Mesodermal cell (in vitro differentiated cells): ENCODE data around the gene KCNH2.

ENCODE experiments used
- H3K27ac ChIP-seq: 2 replicates; pipeline ENCODE4 v1.7.0; 2013; ENCODE audit warnings: mild to moderate bottlenecking, low read depth, low read length, moderate library complexity; ENCODE audit not compliant: severe bottlenecking
- H3K36me3 ChIP-seq: 2 replicates; pipeline ENCODE4 v1.7.1; 2013; ENCODE audit warnings: mild to moderate bottlenecking, low read length, moderate library complexity; ENCODE audit not compliant: control insufficient read depth, insufficient read depth
- H3K4me1 ChIP-seq: one replicate; pipeline ENCODE4 v1.7.1; 2013; ENCODE audit warnings: mild to moderate bottlenecking, low read length; ENCODE audit not compliant: insufficient read depth, control insufficient read depth, poor library complexity, severe bottlenecking
- H3K4me3 ChIP-seq: 2 replicates; pipeline ENCODE4 v1.7.0; 2013; ENCODE audit warnings: low read length, control low read depth, mild to moderate bottlenecking; ENCODE audit not compliant: insufficient read depth, poor library complexity, severe bottlenecking; ENCODE audit errors: extremely low read depth
- H3K9me3 ChIP-seq: 2 replicates; pipeline ENCODE4 v1.7.1; 2013; ENCODE audit warnings: mild to moderate bottlenecking, low read length, moderate library complexity; ENCODE audit not compliant: control insufficient read depth
- WGBS, 2 experiments: methylation state at CpG; one replicate each; pipeline ENCODE4 v1.1.5; 2013; ENCODE audit warnings: missing lambda C conversion rate in 2 of 2; ENCODE audit not compliant: insufficient coverage in 2 of 2; 5-methylcytosine and 5-hydroxymethylcytosine counted together

Gene KCNH2

DNA sequence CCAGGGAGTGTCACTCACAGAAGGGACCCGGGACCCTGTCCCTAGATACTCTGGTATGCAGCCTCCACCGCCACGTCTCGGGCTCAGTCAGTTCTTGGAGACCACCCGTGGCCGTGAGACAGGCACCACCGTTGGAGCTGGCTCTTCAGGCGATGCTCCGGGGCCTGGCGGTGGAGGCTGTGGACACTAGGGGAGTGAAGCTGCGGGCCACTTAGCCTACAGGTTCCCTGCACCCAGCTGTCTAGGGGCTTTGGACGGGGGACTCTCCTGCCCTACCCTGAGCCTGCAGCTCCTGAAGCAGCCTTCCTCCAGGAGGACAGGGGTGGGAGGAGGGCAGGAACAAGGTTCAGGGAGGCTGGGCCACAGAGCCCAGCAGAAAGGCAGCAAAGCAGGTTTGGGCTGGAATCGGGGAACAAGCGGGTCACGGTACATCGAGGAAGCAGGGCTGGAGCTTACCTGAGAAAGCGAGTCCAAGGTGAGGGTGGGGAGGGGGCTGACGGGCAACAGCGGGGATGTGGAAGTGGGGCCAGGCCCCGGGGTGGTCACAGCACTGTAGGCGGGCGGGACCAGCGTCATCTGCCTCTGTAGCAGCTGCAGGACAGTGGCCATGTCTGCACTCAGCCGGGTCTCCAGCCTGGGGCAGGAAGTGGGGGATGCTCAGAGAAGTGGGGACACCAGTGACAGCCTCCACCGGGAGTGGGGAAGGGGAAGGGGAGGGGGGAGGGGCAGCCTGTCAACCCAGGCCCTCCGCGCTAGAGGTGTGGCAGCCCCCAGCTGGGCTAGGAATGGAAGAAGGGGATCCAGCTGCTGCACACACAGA, 31.5 kb downstream of the KCNH2 start:
- no peak overlapping the region for H3K27ac ChIP-seq
- H3K4me3 ChIP-seq, result no peak overlapping the region
- no peaks in the 10 kb centered on the region for H3K36me3 ChIP-seq
- peaks cover 38% of the 10 kb centered on the region for H3K4me1 ChIP-seq
- H3K9me3 ChIP-seq, result no peaks in the 10 kb centered on the region
- 78 to 81% methylated on average over 17 to 24 of the region's 27 CpGs for WGBS, 2 experiments

DNA sequence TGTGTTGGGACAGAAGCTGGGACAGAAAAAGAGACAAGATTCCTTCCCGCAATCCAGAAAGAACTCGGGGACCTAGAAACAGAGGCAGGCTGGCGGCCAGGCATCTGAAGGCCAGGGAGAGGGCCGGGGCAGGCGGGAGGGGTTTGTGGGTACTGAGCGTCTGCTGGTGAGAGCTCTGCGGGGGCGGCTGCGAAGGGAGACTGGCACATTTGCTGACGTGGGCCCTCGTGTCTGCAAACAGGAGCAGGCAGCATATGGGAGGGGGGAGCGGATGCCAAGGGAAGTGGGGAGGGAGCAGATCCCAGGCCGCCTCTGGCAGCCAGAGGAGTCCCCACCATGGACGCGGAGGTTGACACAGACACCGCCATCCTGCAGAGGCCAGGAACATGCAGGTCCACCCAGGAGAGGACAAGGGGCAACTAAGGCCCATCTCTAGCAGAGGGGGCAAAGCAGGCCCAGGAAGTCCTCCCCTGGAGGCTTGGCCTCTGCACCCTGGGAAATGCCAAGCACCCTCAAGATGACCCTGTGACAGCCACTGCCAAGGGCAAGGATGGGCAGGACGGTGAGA, 32.2 kb downstream of the KCNH2 start:
- WGBS, 2 experiments, result 77 to 85% methylated on average over 15 to 17 of the region's 17 CpGs
- Histone ChIP-seq H3K9me3 (no peaks in the 10 kb centered on the region), H3K36me3 (no peaks in the 10 kb centered on the region), H3K4me3 (no peak overlapping the region), H3K4me1 (peaks cover 38% of the 10 kb centered on the region), H3K27ac (no peak overlapping the region)

GRCh38 chr7:150945171-150945852, 32.8 kb downstream of the KCNH2 start:
- no peaks in the 10 kb centered on the region for H3K9me3 ChIP-seq
- WGBS, 2 experiments, result 74% methylated on average over 13 to 15 of the region's 19 CpGs
- no peak overlapping the region for H3K27ac ChIP-seq

GRCh38 chr7:150944066-150945042, 33.8 kb downstream of the KCNH2 start:
- H3K9me3 ChIP-seq, result no peaks in the 10 kb centered on the region
- no peak overlapping the region for H3K27ac ChIP-seq
- WGBS, 2 experiments, result 96 to 99% methylated on average over 5 of the region's 6 CpGs
- no peaks in the 10 kb centered on the region for H3K36me3 ChIP-seq
- H3K4me1 ChIP-seq, result peaks cover 26% of the 10 kb centered on the region
- H3K4me3 ChIP-seq, result no peak overlapping the region

More at GRCh38 chr7:150945171-150945852, 32.8 kb downstream of the KCNH2 start:
- H3K36me3 ChIP-seq, result no peaks in the 10 kb centered on the region
- H3K4me3 ChIP-seq, result no peak overlapping the region
- H3K4me1 ChIP-seq, result peaks cover 35% of the 10 kb centered on the region

GRCh38 chr7:150943453-150943814, 34.7 kb downstream of the KCNH2 start:
- WGBS, 2 experiments, result 84 to 94% methylated on average over 3 to 6 of the region's 6 CpGs
- Histone ChIP-seq H3K27ac (no peak overlapping the region), H3K4me3 (no peak overlapping the region), H3K4me1 (peaks cover 17% of the 10 kb centered on the region), H3K36me3 (no peaks in the 10 kb centered on the region), H3K9me3 (no peaks in the 10 kb centered on the region)

DNA sequence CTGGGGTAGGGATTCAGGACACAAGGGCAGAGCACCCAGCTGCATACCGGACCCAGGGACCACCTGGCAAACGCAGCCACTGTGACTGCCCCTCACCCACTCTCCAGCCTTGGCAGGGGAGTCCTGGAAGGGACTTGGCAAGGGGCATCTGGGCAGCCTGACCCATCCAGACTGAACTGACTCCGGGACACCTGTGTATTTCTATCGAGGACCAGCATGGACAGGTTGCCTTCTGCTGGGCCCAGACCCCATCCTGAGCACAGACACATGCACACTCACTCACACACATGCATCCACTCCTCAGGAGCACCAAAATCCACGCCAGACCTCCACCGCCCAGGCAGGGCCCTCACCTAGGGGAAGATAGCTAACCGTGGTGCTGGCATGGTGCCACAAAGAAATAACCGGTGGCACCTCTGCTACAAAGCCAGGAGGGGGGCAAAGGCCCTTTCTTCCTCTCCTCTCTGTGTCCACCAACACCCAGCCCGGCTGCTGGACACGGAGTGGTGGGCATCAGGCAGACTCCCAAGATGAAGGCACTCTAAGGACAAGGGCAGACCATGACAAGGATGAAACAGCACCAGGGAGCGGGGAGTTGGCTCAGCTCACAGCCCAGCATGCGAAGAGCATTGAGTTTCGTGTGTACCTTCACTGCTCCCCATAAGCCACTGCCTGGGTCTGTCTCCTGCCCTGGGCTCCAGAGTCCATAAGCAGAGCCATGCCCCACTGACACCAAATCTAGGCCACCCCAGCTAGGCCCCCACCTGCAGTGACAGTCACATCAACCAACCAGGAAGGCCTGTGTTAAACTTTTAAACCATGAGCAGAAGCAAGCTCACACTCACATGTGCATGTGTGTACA, 35.3 kb downstream of the KCNH2 start:
- 91 to 94% methylated on average over 11 to 13 of the region's 13 CpGs for WGBS, 2 experiments
- no peaks in the 10 kb centered on the region for H3K9me3 ChIP-seq
- H3K36me3 ChIP-seq, result no peaks in the 10 kb centered on the region
- H3K27ac ChIP-seq, result no peak overlapping the region
- no peak overlapping the region for H3K4me3 ChIP-seq
- H3K4me1 ChIP-seq, result peaks cover 12% of the 10 kb centered on the region

GRCh38 chr7:150942001-150942590, 36.0 kb downstream of the KCNH2 start:
- WGBS, 2 experiments, result 80 to 81% methylated on average over 8 to 13 of the region's 14 CpGs
- no peaks in the 10 kb centered on the region for H3K36me3 ChIP-seq
- no peak overlapping the region for H3K4me3 ChIP-seq
- H3K27ac ChIP-seq, result no peak overlapping the region
- H3K9me3 ChIP-seq, result no peaks in the 10 kb centered on the region
- peaks cover 5% of the 10 kb centered on the region for H3K4me1 ChIP-seq

- 89 to 92% methylated on average over 12 to 14 of the region's 15 CpGs for WGBS, 2 experiments
These were observed 36.6 kb downstream of the KCNH2 start for GRCh38 chr7:150941351-150942000.

DNA sequence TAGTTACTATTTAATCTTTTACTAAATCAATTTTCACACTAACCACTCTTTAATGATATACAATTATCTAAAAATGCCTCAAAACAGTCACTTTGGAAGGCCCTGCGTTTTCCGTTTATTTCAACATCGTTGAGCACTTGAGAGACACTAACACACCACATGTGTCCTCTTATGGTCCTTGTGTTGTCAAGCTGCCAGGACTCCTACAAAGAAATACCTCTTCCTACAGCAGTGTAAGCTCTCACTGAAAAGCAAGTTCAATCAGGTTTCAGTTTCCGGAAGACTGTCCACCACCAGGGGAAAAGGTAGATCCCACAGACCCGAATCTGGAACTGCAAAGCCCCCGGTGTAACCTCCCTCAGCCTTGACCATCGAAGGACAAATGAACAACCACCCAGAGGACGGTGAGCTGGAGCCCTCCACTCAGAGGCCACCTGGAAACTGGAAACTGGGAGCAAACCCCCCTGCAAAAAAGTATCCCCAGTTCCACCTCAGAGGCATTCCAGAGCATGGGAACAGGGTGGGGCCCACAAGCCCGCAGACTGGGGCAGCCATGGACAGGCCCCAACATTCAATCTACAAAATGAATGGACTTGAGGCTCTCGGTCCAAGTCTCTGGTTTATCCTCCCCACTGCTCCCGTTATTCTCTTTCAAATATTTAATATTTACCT, 37.6 kb downstream of the KCNH2 start:
- WGBS, 2 experiments, result 78 to 85% methylated on average over 7 to 9 of the region's 11 CpGs
- Histone ChIP-seq H3K4me1 (no peaks in the 10 kb centered on the region), H3K9me3 (no peaks in the 10 kb centered on the region), H3K27ac (no peak overlapping the region), H3K36me3 (no peaks in the 10 kb centered on the region), H3K4me3 (no peak overlapping the region)

More at GRCh38 chr7:150941351-150942000, 36.6 kb downstream of the KCNH2 start:
- Histone ChIP-seq H3K4me1 (peaks cover under 1% of the 10 kb centered on the region), H3K9me3 (no peaks in the 10 kb centered on the region), H3K27ac (no peak overlapping the region), H3K36me3 (no peaks in the 10 kb centered on the region), H3K4me3 (no peak overlapping the region)
